Measurements from ENCODE around the gene DCC. TPM values are rescaled to one million over a fixed set of nuclear protein-coding genes. Genes with fewer than 3 reads are reported as not detected.
"Not testable (repeated sequence)": the region's sequence is repeated elsewhere in the genome, so short reads cannot be mapped to it uniquely, and the experiment has no call there.

DCC gene
- total RNA-seq, 4 donors from 2014 or later = 0.16 TPM; not detected in 3

- 85% methylated on average over 3 of the region's 3 CpGs for WGBS
- no peak for TF ChIP-seq POLR2A (IDR thresholded peaks at IDR 0.05)
- no peak for TF ChIP-seq CTCF (IDR thresholded peaks at IDR 0.05)
- TF ChIP-seq POLR2AphosphoS5 (IDR thresholded peaks at IDR 0.05) = no peak
- no peak for TF ChIP-seq EP300 (IDR thresholded peaks at IDR 0.05)
- Histone ChIP-seq H3K4me1 (no peaks in the 10 kb centered on the region), H3K4me3 (no peak overlapping the region), H3K36me3 (no peaks in the 10 kb centered on the region), H3K27me3 (no peaks in the 10 kb centered on the region), H3K9me3 (no peaks in the 10 kb centered on the region), H3K27ac (no peak overlapping the region)
- no peak for DNase-seq (ENCODE audit: low spot score in 2 of 2)
Measured at GRCh38 chr18:52352920-52353319, 12.9 kb downstream of the DCC start.

GRCh38 chr18:52353589-52353988 lies 13.6 kb downstream of the DCC start:
- DNase-seq (ENCODE audit: low spot score in 2 of 2) = no peak
- TF ChIP-seq POLR2A (IDR thresholded peaks at IDR 0.05) (no peak), EP300 (IDR thresholded peaks at IDR 0.05) (no peak), POLR2AphosphoS5 (IDR thresholded peaks at IDR 0.05) (no peak), CTCF (IDR thresholded peaks at IDR 0.05) (no peak)
- H3K36me3 ChIP-seq = no peaks in the 10 kb centered on the region

GRCh38 chr18:52363861-52364260 lies 23.9 kb downstream of the DCC start:
- Histone ChIP-seq H3K4me3 (no peak overlapping the region), H3K27me3 (no peaks in the 10 kb centered on the region), H3K27ac (no peak overlapping the region), H3K9me3 (no peaks in the 10 kb centered on the region), H3K36me3 (no peaks in the 10 kb centered on the region), H3K4me1 (no peaks in the 10 kb centered on the region)
- DNase-seq (ENCODE audit: low spot score in 2 of 2) = no peak
- TF ChIP-seq EP300 (IDR thresholded peaks at IDR 0.05) = no peak
- no peak for TF ChIP-seq CTCF (IDR thresholded peaks at IDR 0.05)
- no peak for TF ChIP-seq POLR2AphosphoS5 (IDR thresholded peaks at IDR 0.05)
- TF ChIP-seq POLR2A (IDR thresholded peaks at IDR 0.05) = no peak
- 85% methylated on average over 1 of the region's 1 CpG for WGBS

More at GRCh38 chr18:52353589-52353988, 13.6 kb downstream of the DCC start:
- Histone ChIP-seq H3K9me3 (no peaks in the 10 kb centered on the region), H3K4me1 (no peaks in the 10 kb centered on the region), H3K4me3 (no peak overlapping the region), H3K27me3 (no peaks in the 10 kb centered on the region), H3K27ac (no peak overlapping the region)
- WGBS = 83% methylated on average over 4 of the region's 4 CpGs

- not testable (repeated sequence) for DNase-seq (ENCODE audit: low spot score in 2 of 2); H3K27me3 ChIP-seq; H3K36me3 ChIP-seq; H3K9me3 ChIP-seq; H3K4me3 ChIP-seq; H3K27ac ChIP-seq; H3K4me1 ChIP-seq
- WGBS = 96% methylated on average over 5 of the region's 27 CpGs
Measured at GRCh38 chr18:52366851-52367250, 26.9 kb downstream of the DCC start.

- TF ChIP-seq CTCF (IDR thresholded peaks at IDR 0.05) (no peak), POLR2AphosphoS5 (IDR thresholded peaks at IDR 0.05) (no peak), POLR2A (IDR thresholded peaks at IDR 0.05) (no peak), EP300 (IDR thresholded peaks at IDR 0.05) (no peak)
- Histone ChIP-seq H3K4me3 (no peak overlapping the region), H3K4me1 (no peaks in the 10 kb centered on the region), H3K27me3 (no peaks in the 10 kb centered on the region), H3K27ac (no peak overlapping the region), H3K36me3 (no peaks in the 10 kb centered on the region), H3K9me3 (no peaks in the 10 kb centered on the region)
- 63% methylated on average over 3 of the region's 3 CpGs for WGBS
- DNase-seq (ENCODE audit: low spot score in 2 of 2) = no peak
Measured at GRCh38 chr18:52367953-52368742, 28.2 kb downstream of the DCC start.
